ENCODE measurements around the gene SCEL. TPM values are rescaled to one million over a fixed set of nuclear protein-coding genes. Genes with fewer than 3 reads are reported as not detected.

The SCEL gene
- total RNA-seq, 6 experiments from 2014 or later, result not detected

DNA sequence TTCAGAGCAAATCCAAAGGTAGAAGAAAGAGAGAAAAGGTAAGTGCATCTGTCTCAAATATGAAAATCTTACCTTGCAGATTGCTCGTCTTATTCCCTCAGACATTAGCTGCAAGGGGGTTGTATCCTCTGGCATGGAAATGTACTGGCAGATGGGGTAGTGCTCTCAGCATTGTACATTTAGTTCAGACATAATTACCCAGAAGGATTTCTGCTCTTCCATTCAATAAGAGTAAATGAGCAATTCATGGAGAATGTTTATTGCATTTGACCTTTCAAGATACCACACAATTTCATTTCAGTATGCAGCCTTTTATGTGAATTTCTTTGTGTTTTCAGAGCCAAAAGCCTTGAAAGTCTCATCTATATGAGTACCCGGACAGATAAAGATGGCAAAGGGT lies 63.8 kb downstream of the SCEL start:
- Mint-ChIP-seq H3K9me3 (peaks cover 23% of the 10 kb centered on the region), H3K4me1 (ENCODE audit: low read depth) (no peaks in the 10 kb centered on the region), H3K4me3 (no peak overlapping the region), H3K27ac (no peak overlapping the region), H3K36me3 (ENCODE audit: low read depth) (no peaks in the 10 kb centered on the region), H3K27me3 (ENCODE audit: insufficient read depth) (no peaks in the 10 kb centered on the region)
- no peak for DNase-seq
- TF ChIP-seq, protein P1, sequence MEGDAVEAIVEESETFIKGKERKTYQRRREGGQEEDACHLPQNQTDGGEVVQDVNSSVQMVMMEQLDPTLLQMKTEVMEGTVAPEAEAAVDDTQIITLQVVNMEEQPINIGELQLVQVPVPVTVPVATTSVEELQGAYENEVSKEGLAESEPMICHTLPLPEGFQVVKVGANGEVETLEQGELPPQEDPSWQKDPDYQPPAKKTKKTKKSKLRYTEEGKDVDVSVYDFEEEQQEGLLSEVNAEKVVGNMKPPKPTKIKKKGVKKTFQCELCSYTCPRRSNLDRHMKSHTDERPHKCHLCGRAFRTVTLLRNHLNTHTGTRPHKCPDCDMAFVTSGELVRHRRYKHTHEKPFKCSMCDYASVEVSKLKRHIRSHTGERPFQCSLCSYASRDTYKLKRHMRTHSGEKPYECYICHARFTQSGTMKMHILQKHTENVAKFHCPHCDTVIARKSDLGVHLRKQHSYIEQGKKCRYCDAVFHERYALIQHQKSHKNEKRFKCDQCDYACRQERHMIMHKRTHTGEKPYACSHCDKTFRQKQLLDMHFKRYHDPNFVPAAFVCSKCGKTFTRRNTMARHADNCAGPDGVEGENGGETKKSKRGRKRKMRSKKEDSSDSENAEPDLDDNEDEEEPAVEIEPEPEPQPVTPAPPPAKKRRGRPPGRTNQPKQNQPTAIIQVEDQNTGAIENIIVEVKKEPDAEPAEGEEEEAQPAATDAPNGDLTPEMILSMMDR (IDR thresholded peaks at IDR 0.05), result no peak

DNA sequence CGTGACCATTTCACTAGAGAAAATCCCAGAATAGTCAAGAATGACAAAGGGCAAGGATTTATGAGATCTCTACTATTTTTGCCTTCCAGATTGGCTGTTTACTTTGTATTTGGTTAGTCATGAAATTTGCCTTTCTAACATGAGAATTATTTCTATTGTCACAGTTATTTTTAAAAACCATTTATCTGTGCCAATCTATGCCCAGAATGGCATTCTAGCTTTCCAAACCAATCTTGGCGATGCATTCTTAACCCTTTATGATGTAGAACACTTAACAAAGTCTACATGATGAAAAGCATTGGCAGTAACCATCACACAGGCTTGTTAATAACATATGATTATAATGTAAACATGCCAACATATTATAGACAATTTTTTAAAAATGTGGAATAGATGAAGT lies 65.2 kb downstream of the SCEL start:
- Mint-ChIP-seq H3K9me3 (peaks cover 23% of the 10 kb centered on the region), H3K4me3 (no peak overlapping the region), H3K4me1 (ENCODE audit: low read depth) (no peaks in the 10 kb centered on the region), H3K27ac (no peak overlapping the region), H3K36me3 (ENCODE audit: low read depth) (no peaks in the 10 kb centered on the region), H3K27me3 (ENCODE audit: insufficient read depth) (no peaks in the 10 kb centered on the region)
- TF ChIP-seq, protein P1 (IDR thresholded peaks at IDR 0.05), result no peak
- DNase-seq, result no peak

DNA sequence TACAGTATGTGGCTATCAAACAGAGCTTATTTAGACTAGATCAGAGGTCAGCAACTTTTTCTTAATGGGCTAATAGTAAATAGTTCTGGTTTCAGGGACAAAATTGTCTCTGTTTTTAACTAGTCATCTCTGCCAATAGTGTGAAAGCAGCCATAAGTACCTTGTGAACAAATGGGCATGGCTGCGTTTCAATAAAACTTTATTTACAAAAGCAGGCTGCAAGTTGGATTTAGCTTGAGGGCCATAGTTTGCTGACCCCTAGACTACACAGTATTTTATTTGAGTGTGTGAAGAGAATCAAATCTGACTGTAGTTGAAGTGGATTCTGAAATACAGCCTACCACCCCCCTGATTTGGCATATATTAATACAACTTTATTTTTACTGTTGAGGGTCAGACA lies 75.6 kb downstream of the SCEL start:
- H3K27me3 Mint-ChIP-seq (ENCODE audit: insufficient read depth), result no peaks in the 10 kb centered on the region; the same call in 1 of the 2 replicates
- H3K27ac Mint-ChIP-seq, result no peak overlapping the region
- TF ChIP-seq, protein P1 (IDR thresholded peaks at IDR 0.05), result no peak

DNA sequence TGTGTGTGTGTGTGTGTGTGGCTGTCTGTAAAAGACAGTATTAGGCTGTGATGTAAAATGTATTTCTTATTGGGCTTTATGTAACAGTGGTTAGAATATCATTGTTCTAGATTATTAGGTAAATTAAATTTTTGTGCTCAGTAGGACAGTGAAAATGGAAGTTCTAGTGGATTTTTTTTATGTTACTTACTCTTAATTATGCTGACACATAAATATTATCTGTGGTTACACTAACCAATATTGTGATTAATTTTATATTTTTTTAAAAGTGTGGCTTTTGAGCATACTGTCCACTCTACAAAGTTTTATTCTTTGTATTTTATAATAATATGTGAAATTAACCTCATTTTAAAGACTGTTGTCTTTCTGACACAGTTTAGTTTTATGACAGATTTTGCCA lies 80.5 kb downstream of the SCEL start:
- Mint-ChIP-seq H3K27me3 (ENCODE audit: insufficient read depth) (no peaks in the 10 kb centered on the region; the same call in 1 of the 2 replicates), H3K4me1 (ENCODE audit: low read depth) (no peaks in the 10 kb centered on the region), H3K27ac (no peak overlapping the region), H3K4me3 (no peak overlapping the region), H3K9me3 (peaks cover 4% of the 10 kb centered on the region), H3K36me3 (ENCODE audit: low read depth) (no peaks in the 10 kb centered on the region)
- TF ChIP-seq, protein P1 (IDR thresholded peaks at IDR 0.05), result no peak
- no peak for DNase-seq

More for the DNA sequence above, 75.6 kb downstream of the SCEL start:
- DNase-seq, result no peak
- Mint-ChIP-seq H3K36me3 (ENCODE audit: low read depth) (no peaks in the 10 kb centered on the region), H3K4me1 (ENCODE audit: low read depth) (no peaks in the 10 kb centered on the region), H3K4me3 (no peak overlapping the region), H3K9me3 (peaks cover 20% of the 10 kb centered on the region)

DNA sequence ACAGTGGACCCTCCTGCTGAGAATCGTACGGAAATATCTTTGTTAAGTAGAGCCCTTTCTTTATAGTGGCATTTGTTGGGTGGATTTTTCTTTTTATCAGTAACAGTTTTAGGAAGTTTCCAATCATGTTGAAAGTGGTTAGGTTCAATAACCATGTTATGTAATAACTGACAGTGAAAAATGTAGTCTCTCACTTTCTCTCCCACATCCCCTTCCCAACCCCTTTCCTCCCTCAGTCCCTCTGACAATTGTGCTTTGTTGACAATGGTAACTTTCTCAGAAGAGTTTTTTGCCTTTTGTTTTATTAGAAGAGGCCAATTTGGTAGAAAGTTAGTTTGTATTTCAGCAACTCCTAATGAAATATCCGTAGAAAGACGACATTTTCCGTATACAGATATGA lies 84.1 kb downstream of the SCEL start:
- no peak overlapping the region for H3K27ac Mint-ChIP-seq
- no peaks in the 10 kb centered on the region for H3K4me1 Mint-ChIP-seq (ENCODE audit: low read depth)
- TF ChIP-seq, protein P1 (IDR thresholded peaks at IDR 0.05), result no peak
- H3K9me3 Mint-ChIP-seq, result peaks cover 18% of the 10 kb centered on the region
- no peaks in the 10 kb centered on the region; the same call in 1 of the 2 replicates for H3K27me3 Mint-ChIP-seq (ENCODE audit: insufficient read depth)
- DNase-seq, result no peak
- H3K4me3 Mint-ChIP-seq, result no peak overlapping the region
- H3K36me3 Mint-ChIP-seq (ENCODE audit: low read depth), result no peaks in the 10 kb centered on the region

DNA sequence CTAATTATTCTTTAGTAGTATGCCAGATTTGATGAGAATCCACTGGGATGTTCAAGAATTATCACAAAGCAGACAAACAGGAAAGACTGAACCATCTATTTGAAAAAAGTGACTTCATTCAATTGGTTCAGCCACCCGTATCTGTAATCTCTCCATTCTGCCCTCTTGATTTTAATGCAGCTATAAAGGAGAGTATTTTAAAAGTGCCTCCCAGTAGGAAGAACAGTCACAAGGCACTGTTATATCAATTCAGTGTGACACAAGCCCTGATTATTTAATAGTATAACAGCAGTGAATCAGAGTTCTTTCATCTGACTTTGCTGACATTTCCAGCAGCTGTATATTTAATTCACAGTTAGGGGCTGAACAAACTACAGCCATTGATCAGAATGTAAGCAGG lies 84.6 kb downstream of the SCEL start:
- H3K4me3 Mint-ChIP-seq, result no peak overlapping the region
- DNase-seq, result no peak
- peaks cover 18% of the 10 kb centered on the region for H3K9me3 Mint-ChIP-seq
- TF ChIP-seq, protein P1 (IDR thresholded peaks at IDR 0.05), result no peak
- H3K4me1 Mint-ChIP-seq (ENCODE audit: low read depth), result no peaks in the 10 kb centered on the region
- H3K27ac Mint-ChIP-seq, result no peak overlapping the region
- no peaks in the 10 kb centered on the region for H3K36me3 Mint-ChIP-seq (ENCODE audit: low read depth)
- no peaks in the 10 kb centered on the region; the same call in 1 of the 2 replicates for H3K27me3 Mint-ChIP-seq (ENCODE audit: insufficient read depth)

Measured in HFFc6 (cell line).